Measurements from ENCODE around the gene CCL17. TPM values are rescaled to one million over a fixed set of nuclear protein-coding genes. Genes with fewer than 3 reads are reported as not detected.
"Not testable (repeated sequence)": the region's sequence is repeated elsewhere in the genome, so short reads cannot be mapped to it uniquely, and the experiment has no call there.

Gene CCL17
- total RNA-seq, result not detected

DNA sequence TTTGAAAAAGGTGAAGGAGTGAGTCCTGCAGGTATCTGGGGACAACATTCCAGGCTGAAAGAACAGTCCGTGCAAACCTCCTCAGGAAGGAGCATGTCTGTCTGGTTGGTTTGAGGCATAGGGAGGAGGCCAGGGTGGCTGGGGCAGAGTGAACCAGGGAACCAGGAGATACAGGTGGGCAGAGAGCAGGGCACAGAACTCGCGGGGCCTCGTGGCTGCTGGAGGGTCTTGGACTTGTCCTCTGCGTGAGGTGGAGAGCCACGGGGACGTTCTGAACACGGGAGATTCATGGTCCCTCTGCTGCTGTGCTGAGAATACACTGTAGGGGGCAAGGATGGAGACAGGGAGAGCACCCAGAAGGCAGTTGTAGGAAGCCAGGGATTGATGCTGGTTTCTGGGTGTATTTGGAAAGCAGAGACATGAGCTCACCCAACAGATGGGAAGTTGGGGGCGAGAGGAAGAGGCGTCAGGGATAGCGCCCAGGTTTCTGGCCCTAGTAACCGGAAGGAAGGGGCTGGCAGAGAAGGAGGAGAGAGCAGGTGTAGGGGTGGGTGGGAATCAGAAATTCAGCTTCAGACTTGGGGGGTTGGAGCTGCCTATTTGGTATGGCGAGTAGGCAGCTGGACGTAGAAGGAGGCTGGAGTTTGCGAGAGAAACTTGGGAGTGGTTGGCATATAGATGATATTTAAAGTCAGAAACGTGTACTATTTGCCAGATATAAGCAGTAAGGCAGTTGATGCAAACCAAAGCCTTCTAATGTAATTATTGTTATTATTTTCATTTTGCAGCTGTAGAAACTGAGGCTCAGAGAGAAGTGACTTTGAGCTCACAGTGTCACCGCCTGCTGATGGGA, at the start of gene CCL17:
CCL17 (plus strand) TSS at position 803 of the 853 bp plus-strand sequence. CDS start 9,166 bp downstream, outside the sequence.
- FAIRE-seq, result no peak
- no peak for DNase-seq (ENCODE audit: low spot score in 2 of 2)

DNA sequence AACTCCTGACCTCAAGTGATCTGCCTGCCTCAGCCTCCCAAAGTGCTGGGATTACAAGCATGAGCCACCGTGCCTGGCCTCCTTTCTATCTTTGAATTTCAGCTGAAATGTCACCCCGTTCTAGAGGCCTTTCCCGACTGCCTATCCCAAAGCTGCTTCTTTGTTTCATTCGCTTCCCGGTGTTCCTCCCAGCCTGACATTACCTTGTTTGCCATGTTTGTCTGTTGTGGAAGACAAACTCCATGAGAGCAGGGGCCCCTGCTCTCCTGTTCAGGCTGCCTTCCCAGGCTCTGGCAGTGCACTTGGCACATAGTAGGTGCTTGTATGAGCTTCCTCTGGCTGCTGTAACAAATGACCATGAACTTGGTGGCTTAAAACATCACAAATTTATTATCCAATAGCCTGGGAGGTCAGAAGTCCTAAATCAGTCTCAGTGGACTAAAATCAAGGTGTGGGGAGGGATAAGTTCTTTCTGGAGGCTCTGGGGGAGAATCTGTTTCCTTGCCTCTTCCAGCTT, 48.6 kb upstream of the CCL17 start:
- FAIRE-seq, result no peak
- DNase-seq (ENCODE audit: low spot score in 2 of 2), result no peak

DNA sequence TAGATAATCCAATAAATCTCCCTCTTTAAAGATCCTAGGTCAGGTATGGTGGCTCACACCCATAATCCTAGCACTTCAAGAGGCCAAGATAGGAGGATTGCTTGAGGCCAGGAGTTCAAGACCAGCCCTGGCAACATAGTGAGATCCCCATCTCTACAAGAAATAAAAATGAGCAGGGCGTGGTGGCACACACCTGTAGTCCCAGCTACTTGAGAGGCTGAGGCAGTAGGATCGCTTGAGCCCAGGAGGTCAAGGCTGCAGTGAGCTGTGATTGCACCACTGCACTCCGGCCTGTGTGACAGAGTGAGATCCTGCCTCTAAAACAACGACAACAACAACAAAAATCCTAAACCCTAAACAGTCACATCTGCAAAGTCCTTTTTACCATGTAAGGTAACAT, 48.0 kb upstream of the CCL17 start:
- FAIRE-seq, result no peak
- DNase-seq (ENCODE audit: low spot score in 2 of 2), result no peak

DNA sequence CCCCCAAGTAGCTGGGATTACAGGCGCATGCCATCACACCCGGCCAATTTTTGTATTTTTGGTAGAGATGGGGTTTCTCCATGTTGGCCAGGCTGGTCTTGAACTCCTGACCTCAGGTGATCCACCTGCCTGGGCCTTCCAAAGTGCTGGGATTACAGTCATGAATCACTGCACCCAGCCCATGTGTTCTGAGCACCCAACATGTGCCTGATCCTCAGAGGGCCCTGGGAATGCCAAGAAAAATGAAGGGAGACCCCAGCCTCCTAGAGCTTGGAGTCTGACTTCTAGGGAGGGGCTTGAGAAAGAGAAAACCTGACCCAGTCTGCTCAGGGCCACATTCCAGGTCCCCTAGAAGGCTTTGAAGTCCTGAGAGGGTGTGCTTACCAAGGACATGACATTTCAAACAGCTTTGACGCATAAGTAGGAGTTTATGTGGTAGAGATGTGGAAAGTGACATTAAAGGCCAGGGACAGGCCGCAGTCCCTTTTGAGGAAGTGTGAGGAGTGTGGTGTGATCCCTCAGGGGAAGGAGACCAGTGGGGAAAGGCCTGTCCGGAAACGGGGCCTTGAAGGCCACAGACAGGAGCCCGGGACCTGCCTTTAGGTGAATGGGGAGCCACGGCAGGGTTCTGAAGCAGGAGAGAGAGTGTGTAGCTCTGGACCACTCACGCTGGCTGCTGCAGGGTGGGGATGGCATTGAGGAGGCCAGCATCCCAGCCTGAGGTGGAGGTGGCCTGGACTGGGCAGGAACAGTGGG, 47.1 kb upstream of the CCL17 start:
- no peak for DNase-seq (ENCODE audit: low spot score in 2 of 2)
- FAIRE-seq, result no peak

DNA sequence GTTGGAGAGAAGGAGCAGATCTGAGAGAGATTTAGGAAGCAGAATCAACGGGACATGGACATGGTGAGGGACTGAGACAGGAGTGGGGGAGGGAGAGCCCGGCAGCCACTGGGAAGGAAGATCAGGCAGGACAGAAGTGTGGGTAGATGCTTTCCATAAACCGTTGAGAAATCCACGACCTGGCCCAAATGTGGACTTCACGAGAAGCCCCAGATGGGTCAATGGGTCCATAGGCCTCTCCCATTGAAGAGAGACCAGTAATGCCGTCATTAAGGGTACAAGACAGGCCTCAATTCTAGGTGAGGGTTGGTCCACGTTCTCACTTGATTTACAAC, 46.5 kb upstream of the CCL17 start:
- FAIRE-seq, result no peak
- no peak for DNase-seq (ENCODE audit: low spot score in 2 of 2)

DNA sequence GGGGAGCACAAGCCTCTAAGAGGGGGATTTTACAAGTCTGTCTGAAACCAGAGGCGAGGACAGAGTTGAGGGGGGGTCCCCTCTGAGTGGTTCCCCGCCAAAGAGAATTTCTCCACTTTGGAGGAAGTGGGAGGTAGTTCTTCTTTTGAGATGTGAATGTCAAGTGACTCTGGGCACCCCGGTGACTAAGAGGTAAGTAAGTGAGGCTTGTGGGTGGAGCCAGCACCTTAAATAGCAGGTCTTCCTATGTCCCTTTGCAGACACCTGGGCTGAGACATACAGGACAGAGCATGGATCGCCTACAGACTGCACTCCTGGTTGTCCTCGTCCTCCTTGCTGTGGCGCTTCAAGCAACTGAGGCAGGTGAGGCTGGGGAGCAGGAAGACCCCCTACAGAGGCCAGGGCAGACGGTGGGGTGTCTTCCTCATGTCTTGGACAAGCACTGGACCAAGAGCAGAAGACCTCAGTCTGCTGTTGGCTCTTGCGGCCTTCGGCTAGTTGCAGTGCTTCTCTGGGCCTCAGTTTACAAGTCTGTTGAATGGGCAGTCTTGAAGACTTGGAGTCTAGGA, 46.0 kb upstream of the CCL17 start, which contains the start of gene CCL22:
CCL22 (plus strand) TSS at position 257 of the 569 bp plus-strand sequence; CDS start at position 291, 34 bp downstream.
- FAIRE-seq (no peak), DNase-seq (ENCODE audit: low spot score in 2 of 2) (no peak)

DNA sequence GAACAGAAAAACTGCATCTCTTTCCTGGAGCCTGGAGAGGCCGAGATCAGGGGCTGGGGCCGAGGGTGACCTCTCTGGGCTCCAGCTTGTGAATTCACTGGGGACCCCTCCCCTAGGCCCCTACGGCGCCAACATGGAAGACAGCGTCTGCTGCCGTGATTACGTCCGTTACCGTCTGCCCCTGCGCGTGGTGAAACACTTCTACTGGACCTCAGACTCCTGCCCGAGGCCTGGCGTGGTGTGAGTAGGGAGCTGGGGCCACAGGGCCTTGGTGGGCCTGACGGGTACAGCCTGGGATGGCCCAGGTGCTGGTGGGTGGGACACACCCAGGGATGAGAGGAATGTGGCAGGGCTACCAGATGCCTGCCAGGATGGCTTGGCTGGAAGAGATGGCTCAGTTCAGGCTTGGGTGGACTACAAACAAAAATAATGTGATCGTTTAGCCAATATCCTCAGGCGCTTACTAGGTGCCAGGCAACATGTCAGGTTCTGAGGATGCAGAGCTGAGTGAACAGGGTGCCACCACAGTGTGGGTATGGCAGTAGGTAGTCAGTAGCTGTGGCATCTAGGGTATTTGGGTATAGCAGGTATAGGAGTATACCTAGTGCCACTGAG, 44.1 kb upstream of the CCL17 start:
- no peak for DNase-seq (ENCODE audit: low spot score in 2 of 2)
- no peak for FAIRE-seq

DNA sequence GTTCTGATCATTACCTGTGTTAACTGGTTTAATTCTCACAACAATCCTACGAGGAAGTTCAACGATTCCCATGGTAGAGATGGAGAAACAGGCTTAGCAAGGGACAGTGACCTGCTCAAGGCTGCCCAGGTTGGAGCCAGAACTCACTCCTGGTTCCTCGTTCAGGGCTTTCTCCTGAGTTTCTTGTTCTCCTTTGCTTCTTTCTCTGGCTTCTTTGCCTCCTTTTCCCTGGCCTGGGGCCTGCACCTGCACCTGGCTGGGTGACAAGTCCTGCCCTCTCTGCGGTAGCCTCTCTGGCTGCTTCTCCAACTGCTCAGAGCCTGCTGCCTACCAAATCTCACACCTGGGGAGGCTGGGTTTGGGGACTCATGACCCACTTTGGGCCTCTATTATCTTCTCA, 43.2 kb upstream of the CCL17 start:
- FAIRE-seq (no peak), DNase-seq (ENCODE audit: low spot score in 2 of 2) (no peak)

DNA sequence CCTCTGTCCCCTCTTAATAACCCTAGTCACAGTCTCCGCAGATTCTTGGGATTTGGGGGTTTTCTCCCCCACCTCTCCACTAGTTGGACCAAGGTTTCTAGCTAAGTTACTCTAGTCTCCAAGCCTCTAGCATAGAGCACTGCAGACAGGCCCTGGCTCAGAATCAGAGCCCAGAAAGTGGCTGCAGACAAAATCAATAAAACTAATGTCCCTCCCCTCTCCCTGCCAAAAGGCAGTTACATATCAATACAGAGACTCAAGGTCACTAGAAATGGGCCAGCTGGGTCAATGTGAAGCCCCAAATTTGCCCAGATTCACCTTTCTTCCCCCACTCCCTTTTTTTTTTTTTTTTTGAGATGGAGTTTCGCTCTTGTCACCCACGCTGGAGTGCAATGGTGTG, 40.4 kb upstream of the CCL17 start:
- FAIRE-seq, result no peak
- DNase-seq (ENCODE audit: low spot score in 2 of 2), result no peak

DNA sequence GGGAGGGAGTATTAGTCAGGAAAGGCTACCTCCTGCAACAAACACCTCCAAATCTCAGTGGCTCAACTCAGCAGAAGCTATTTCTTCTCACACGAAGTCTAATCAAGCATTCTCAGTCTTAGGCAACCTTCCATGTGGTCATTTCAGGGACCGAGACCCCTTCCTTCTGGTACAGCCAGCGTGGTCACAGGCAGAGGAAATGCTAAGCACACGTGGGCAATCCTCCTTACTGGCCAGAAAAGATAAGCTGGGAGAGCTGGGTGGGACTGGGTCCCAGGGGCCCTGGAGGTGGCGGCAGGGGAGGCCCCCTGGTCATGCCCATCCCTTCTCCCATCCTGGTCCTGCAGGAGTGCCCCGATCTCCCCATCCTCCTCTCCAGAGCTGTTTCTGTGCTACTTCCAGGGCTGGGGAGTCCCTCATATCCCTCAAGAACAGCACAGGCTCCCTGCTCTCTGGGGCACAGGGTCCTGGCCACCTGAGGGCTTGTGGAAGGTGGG, 38.0 kb upstream of the CCL17 start:
- FAIRE-seq, result no peak
- DNase-seq (ENCODE audit: low spot score in 2 of 2), result no peak

DNA sequence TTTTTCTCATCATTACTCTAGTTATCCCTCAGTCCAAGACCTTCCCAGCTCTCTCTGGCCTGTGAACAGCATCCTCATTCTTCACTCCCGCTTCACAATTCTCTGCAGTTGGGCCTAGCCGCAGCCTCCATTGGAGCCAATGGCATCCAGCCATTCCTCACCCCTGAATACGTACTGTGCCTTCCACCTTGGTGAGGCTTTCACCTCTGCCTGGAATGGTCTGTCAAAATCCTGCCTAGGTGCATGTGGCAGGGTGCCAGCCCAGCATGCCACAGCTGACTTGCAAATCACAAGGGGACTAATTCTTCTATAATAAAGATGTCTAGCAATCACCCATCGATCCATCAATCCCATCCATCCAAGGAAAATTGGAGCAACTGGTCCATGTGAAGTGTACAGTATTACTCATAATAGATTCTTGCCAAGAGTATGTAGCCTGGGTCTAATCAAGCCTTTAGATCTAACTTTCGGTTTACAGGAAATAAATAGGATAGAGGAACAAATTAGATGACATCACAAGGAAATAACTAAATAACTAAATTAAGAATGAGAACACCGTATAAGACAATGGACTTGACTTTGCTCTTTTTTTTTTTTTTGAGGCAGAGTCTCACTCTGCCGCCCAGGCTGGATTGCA, 37.3 kb upstream of the CCL17 start:
- FAIRE-seq, result no peak
- no peak for DNase-seq (ENCODE audit: low spot score in 2 of 2)

DNA sequence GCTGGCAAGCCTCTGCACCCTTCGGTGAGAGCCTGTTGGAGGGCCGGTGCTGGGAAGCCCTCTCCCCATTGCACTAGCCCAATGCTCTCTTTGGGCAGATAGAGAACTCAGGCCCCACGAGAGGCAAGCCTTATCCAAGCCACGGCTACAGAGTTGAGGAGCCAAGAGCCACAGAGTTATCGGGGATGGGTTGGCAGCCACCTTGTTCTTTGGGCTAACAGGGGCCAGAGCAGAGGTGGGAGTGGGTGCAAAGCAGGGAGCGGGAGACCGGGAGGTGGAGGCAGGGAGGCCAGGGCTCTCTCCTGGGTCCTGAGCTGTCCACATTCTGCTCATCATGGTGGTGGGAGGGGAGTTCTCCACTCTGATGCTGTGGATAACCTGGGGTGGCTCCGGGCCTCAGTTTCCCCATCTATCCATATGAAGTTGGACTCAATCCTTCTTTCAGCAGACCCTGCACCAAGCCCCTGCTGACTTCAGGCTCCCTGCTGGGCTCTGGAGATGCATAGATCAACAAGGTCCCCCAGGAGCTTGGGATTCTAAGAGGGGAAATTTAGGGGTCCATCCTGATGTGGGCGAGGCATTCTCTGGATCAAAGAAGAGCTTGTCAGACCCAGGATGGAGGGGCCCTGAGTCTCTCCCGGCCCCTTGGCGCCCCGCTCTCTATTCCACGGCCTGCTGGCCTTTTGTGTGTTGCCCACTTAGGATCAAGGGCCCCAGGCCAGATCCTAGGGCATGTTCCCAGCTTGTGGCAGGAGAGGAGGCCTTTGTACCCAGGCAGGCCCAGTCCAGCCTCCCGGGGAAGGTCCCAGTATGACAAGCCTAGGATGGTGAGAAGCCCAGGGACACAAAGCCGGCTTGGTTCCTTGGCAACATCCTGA, 32.8 kb upstream of the CCL17 start:
- FAIRE-seq, result no peak
- no peak for DNase-seq (ENCODE audit: low spot score in 2 of 2)

DNA sequence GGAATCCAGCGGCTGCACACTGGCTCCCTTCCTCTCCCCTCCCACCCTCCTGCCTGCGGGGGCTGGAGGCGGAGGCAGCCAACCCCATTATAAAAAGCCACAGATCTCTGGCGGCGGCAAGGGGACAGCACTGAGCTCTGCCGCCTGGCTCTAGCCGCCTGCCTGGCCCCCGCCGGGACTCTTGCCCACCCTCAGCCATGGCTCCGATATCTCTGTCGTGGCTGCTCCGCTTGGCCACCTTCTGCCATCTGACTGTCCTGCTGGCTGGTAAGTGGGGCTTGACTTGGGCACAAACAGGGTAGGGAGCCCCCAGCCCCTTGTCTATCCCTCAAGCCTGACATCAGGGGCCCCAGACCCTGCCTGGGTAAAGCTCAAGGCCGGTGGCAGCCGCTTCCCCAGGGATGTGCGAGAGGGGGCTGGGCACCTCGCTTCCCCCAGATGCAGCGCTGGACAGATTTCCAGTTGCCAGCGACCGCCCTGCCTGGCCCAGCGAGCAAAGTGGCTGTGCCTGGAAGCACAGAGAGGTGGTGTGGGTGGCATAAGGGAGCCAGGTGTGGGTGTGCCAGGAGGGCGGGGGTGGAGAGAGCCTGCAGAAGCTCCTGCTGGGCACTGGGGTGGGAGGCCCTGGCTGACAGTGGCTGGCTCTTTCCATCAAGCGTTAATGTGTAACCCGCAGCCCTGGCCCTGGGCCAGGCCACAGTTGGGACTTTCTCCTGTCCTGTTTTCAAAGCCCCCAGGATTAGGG, 32.0 kb upstream of the CCL17 start, which contains the start of gene CX3CL1:
CX3CL1 (plus strand) TSS at position 119 of the 745 bp plus-strand sequence; CDS start at position 198, 79 bp downstream.
- no peak for FAIRE-seq
- DNase-seq (ENCODE audit: low spot score in 2 of 2), result peak; percentile 37 to 88

DNA sequence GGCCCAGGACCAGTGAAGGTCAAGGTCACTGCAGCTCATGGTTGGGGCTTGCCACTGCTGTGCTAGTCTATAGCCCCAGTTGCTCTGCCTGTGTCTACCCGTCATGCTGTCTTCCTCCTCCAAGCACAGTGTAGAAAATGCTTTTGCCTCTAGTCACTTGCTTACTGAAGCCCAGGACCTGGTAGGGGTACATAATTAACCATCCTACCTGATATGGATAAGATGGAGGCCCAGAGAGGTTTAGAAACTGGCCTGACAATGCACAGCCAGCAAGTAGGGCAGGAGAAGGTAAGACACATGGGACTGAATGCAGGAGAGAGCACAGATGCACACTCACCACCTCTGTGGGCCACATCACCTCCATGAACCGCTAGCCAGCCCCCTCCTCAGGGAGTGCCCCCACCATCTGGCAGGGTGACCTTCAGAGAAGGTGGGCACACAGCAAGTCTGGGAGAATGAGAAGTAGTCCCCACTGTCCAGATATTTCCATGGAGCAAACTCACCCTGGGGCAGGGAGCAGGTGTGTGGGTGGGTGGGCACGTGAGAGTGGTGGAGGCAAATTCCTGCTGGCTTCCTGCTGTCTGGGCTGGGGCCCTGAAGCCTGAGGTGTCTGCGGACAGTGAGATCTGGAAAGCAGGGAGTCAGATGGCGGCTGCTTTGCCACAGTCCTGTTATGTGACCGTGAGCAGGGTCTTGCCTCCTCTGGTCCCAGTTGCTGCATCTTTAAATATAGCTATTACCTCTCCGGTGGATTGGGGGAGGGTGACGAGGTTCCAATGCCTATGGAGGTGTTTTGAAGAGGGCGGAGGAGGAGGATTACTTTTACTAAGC, 31.2 kb upstream of the CCL17 start:
- no peak for FAIRE-seq
- no peak for DNase-seq (ENCODE audit: low spot score in 2 of 2)

DNA sequence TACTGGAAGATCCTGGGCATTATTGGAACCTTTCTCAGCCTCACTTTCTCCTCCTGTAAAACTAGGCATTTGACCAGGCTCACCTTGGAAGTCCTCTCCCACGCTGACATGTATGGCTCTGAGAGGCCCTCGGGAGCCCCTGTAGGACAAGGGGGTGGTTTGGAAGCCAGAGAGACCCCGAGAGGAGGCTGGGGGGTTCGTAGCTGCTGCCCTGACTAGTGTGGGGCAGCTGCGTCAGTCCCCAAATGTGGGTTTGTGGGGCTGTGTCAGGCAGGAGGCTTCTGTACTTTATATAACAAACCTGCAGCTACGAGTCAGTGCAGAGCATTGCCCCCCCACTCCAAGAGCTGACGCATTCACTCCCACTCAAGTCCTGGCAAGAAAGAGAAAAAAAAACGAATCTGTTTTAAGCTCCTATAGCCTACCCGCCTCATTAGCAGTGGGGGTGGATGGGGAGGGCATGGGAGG, 30.5 kb upstream of the CCL17 start:
- no peak for FAIRE-seq
- DNase-seq (ENCODE audit: low spot score in 2 of 2), result no peak

DNA sequence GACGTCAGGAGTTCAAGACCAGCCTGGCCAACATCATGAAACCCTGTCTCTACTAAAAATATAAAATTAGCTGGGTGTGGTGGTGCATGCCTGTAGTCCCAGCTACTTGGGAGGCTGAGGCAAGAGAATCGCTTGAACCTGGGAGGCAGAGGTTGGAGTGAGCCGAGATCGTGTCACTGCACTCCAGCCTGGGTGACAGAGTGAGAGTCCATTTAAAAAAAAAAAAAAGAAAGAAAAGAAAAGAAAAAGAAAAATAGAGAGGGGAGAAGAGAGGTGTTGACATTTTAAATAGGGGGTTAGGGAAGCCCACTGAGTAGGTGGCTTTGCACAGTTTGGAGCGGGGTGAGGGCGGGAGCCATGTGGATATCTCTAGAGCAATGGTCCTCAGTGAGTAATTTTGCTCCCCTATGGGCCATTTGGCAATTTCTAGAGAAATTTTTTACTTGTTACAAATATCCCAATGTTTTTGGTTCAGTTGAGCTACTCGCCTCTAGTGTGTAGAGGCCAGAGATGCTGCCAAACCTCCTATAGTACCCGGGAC, 29.6 kb upstream of the CCL17 start:
- not testable (repeated sequence) for DNase-seq (ENCODE audit: low spot score in 2 of 2); FAIRE-seq

DNA sequence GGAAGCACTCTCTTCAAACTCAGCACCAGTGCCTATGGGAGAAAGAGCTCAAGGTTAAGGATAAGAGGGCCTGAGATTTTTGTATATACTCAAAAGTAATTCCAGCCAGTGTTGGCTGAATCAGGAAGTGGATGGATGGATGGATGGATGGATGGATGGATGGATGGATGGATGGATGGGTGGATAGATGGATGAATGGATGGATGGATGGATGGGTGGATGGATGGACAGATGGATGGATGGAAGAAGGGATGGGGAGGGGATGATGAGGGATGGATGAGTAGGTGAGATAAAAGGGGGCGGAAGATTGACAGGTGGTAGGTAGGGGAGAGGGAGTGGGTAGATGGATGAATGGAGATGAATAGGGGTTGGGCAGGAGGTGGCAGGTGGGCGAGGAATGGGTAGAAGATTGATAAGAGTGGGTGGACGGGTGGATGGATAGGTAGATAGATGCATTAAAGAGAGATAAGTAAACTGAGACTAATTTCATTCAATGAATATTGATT, 28.2 kb upstream of the CCL17 start:
- DNase-seq (ENCODE audit: low spot score in 2 of 2) (no peak), FAIRE-seq (no peak)
